H1 (cell line): ENCODE measurements around the gene FBXL17. TPM values are rescaled to one million over a fixed set of nuclear protein-coding genes. Genes with fewer than 3 reads are reported as not detected.

Experiments
- CTCF ChIA-PET: fragments of 300-600 bp; sonication (Branson Sonifier 250); formaldehyde crosslinking; loops from one replicate; lab custom pipeline; 2021; ENCODE audit not compliant: partially characterized antibody; lab: Charles Lee
- POLR2A ChIA-PET: fragments of 300-600 bp; sonication (Branson Sonifier 250); formaldehyde crosslinking; loops from one replicate; lab custom pipeline; 2021; ENCODE audit warnings: inconsistent platforms; ENCODE audit not compliant: partially characterized antibody; lab: Charles Lee
- DNase-seq, 2 experiments: peaks; one replicate each; pipeline versions ENCODE4 v3.0.0 to v3.0.0-alpha.2; 2010 to 2022; ENCODE audit warnings: low spot score in 2 of 2, low read depth in 1 of 2, mixed read lengths in 1 of 2
- FAIRE-seq: peaks from 2 replicates; lab custom pipeline; 2011; peaks lifted over from hg19 to GRCh38; lab: Jason Lieb, UNC
- H2AFZ ChIP-seq: 2 replicates; pipeline ENCODE4 v1.8.1; 2012; ENCODE audit warnings: low read length, inconsistent platforms
- H2AK5ac ChIP-seq: 2 replicates; pipeline ENCODE4 v1.6.1; 2013; ENCODE audit warnings: low read depth, low read length
- H2BK120ac ChIP-seq: replicated peaks from 2 replicates; pipeline ENCODE3; 2013; ENCODE audit warnings: low read depth, low read length, inconsistent platforms
- H2BK12ac ChIP-seq: 2 replicates; pipeline ENCODE4 v1.6.1; 2013; ENCODE audit warnings: low read depth, low read length
- H2BK15ac ChIP-seq: 2 replicates; pipeline ENCODE4 v1.6.1; 2013; ENCODE audit warnings: low read length
- H2BK20ac ChIP-seq: 2 replicates; pipeline ENCODE4 v1.6.1; 2013; ENCODE audit warnings: low read length
- H2BK5ac ChIP-seq: 2 replicates; pipeline ENCODE4 v1.6.1; 2013; ENCODE audit warnings: low read depth, low read length
- H3K14ac ChIP-seq: 2 replicates; pipeline ENCODE4 v1.6.1; 2013; ENCODE audit warnings: inconsistent platforms; ENCODE audit not compliant: insufficient read length
- H3K18ac ChIP-seq: 2 replicates; pipeline ENCODE4 v1.6.1; 2013; ENCODE audit warnings: low read length; ENCODE audit errors: extremely low read depth
- H3K23ac ChIP-seq: 2 replicates; pipeline ENCODE4 v1.6.1; 2013; ENCODE audit warnings: inconsistent platforms; ENCODE audit not compliant: insufficient read length
- H3K23me2 ChIP-seq: 2 replicates; pipeline ENCODE4 v1.6.1; 2013; ENCODE audit warnings: low read depth, low read length
- H3K27ac ChIP-seq: 2 replicates; pipeline ENCODE4 v1.6.1; 2011; ENCODE audit warnings: low read depth, low read length, inconsistent platforms
- H3K27me3 ChIP-seq, 4 experiments: replicated peaks in 1 of 4; 1 replicate in 1 of 4; 2 replicates in 3 of 4; pipeline versions ENCODE4 v1.6.1 to v1.8.1; 2011 to 2013; ENCODE audit warnings: low read length in 3 of 4, mild to moderate bottlenecking in 3 of 4, inconsistent platforms in 2 of 4, mixed read lengths in 2 of 4, moderate library complexity in 1 of 4; ENCODE audit not compliant: control insufficient read depth in 3 of 4, insufficient read depth in 3 of 4; ENCODE audit errors: extremely low read depth in 1 of 4
- H3K36me3 ChIP-seq, 4 experiments: 2 replicates each; pipeline versions ENCODE4 v1.6.1 to v1.8.1; 2011 to 2013; ENCODE audit warnings: mild to moderate bottlenecking in 4 of 4, low read length in 3 of 4, moderate library complexity in 2 of 4, control low read depth in 1 of 4, inconsistent platforms in 1 of 4; ENCODE audit not compliant: insufficient read depth in 4 of 4, control insufficient read depth in 2 of 4
- H3K4ac ChIP-seq: replicated peaks from 2 replicates; pipeline ENCODE3; 2013; ENCODE audit warnings: low read length, low read depth, mixed read lengths, inconsistent platforms; ENCODE audit not compliant: insufficient read length
- H3K4me1 ChIP-seq, 4 experiments: replicated peaks in 1 of 4; 1 replicate in 1 of 4; 2 replicates in 3 of 4; pipeline versions ENCODE4 v1.6.1 to v1.8.1; 2011 to 2013; ENCODE audit warnings: low read length in 3 of 4, inconsistent platforms in 2 of 4, mixed read lengths in 1 of 4; ENCODE audit not compliant: insufficient read depth in 4 of 4, control insufficient read depth in 3 of 4
- H3K4me2 ChIP-seq, 2 experiments: 2 replicates each; pipeline versions ENCODE4 v1.6.1 to v1.8.1; 2011 to 2013; ENCODE audit warnings: low read depth in 2 of 2, low read length in 2 of 2, control low read depth in 1 of 2, inconsistent platforms in 1 of 2, mild to moderate bottlenecking in 1 of 2; ENCODE audit not compliant: insufficient read depth in 1 of 2
- H3K4me3 ChIP-seq, 4 experiments: fragments of 200-600, 300-600 bp in 1 of 4; sonication (generic), shearing (Covaris generic), sonication (Bioruptor Twin) in 1 of 4; 2 replicates each; pipeline versions ENCODE4 v1.5.1 to v1.8.1; 2011 to 2016; ENCODE audit warnings: low read length in 4 of 4, low read depth in 3 of 4, control low read depth in 2 of 4, inconsistent platforms in 2 of 4, mild to moderate bottlenecking in 2 of 4, mixed read lengths in 1 of 4, moderate library complexity in 1 of 4; ENCODE audit not compliant: insufficient read depth in 2 of 4; ENCODE audit errors: extremely low read depth in 1 of 4
- H3K56ac ChIP-seq: replicated peaks from 2 replicates; pipeline ENCODE3; 2013; ENCODE audit warnings: low read depth, mild to moderate bottlenecking, mixed read lengths, low read length, inconsistent platforms; ENCODE audit not compliant: insufficient read length
- H3K79me1 ChIP-seq: 2 replicates; pipeline ENCODE4 v1.6.1; 2013; ENCODE audit warnings: low read depth, low read length, control low read depth
- H3K79me2 ChIP-seq, 2 experiments: 2 replicates each; pipeline versions ENCODE4 v1.6.1 to v1.8.1; 2012 to 2013; ENCODE audit warnings: low read length in 2 of 2, mild to moderate bottlenecking in 2 of 2, inconsistent platforms in 1 of 2; ENCODE audit not compliant: insufficient read depth in 2 of 2, control insufficient read depth in 1 of 2
- H3K9ac ChIP-seq, 4 experiments: replicated peaks in 1 of 4; 1 replicate in 1 of 4; 2 replicates in 3 of 4; pipeline versions ENCODE4 v1.6.1 to v1.8.1; 2011 to 2013; ENCODE audit warnings: low read depth in 3 of 4, low read length in 3 of 4, control low read depth in 2 of 4, mild to moderate bottlenecking in 2 of 4, moderate library complexity in 2 of 4, inconsistent platforms in 1 of 4; ENCODE audit errors: extremely low read depth in 1 of 4
- H3K9me3 ChIP-seq, 2 experiments: 2 replicates each; pipeline versions ENCODE4 v1.6.1 to v1.8.1; 2012 to 2013; ENCODE audit warnings: mild to moderate bottlenecking in 2 of 2, moderate library complexity in 2 of 2, control low read depth in 1 of 2, inconsistent platforms in 1 of 2, low read depth in 1 of 2, low read length in 1 of 2, mixed read lengths in 1 of 2; ENCODE audit not compliant: insufficient read depth in 2 of 2
- H4K20me1 ChIP-seq, 2 experiments: replicated peaks in 1 of 2; 2 replicates each; pipeline versions ENCODE3 to v1.8.1; 2011 to 2013; ENCODE audit warnings: inconsistent platforms in 2 of 2, low read length in 2 of 2, mild to moderate bottlenecking in 1 of 2; ENCODE audit not compliant: insufficient read depth in 2 of 2, control insufficient read depth in 1 of 2
- H4K5ac ChIP-seq: 2 replicates; pipeline ENCODE4 v1.6.1; 2013; ENCODE audit warnings: low read length, low read depth, mixed read lengths, inconsistent platforms; ENCODE audit not compliant: insufficient read length
- H4K8ac ChIP-seq: 2 replicates; pipeline ENCODE4 v1.8.0; 2013; ENCODE audit warnings: mild to moderate bottlenecking, moderate library complexity, low read length, inconsistent platforms; ENCODE audit not compliant: insufficient read depth; ENCODE audit errors: extremely low read depth
- H4K91ac ChIP-seq: replicated peaks from 2 replicates; pipeline ENCODE3; 2013; ENCODE audit warnings: low read length, mixed read lengths, inconsistent platforms; ENCODE audit not compliant: insufficient read length
- WGBS, 2 experiments: shearing (Covaris generic) in 1 of 2; methylation state at CpG; one replicate each; pipeline versions ENCODE4 v1.1.6 to v1.1.7; 2013 to 2015; ENCODE audit warnings: low lambda C conversion rate in 2 of 2, mixed read lengths in 2 of 2, inconsistent platforms in 1 of 2, low coverage in 1 of 2, missing lambda C conversion rate in 1 of 2; ENCODE audit not compliant: insufficient replicate concordance in 2 of 2, insufficient coverage in 1 of 2, insufficient read length in 1 of 2; ENCODE audit errors: extremely low coverage in 1 of 2, missing lambda C conversion rate in 1 of 2; 5-methylcytosine and 5-hydroxymethylcytosine counted together
- polyA plus RNA-seq, 7 experiments: library from polyadenylated mRNA; depleted of rRNA in 3 of 7; stranded (reverse) in 5 of 7; unstranded in 2 of 7; fragments of >200 nt in 5 of 7; fragments of 200-250 nt in 2 of 7; gene quantifications; 1 replicate in 5 of 7; 2 replicates in 1 of 7; 4 replicates in 1 of 7; pipeline versions ENCODE4 v1.2.1 to v1.2.3, GENCODE V29; 2011 to 2013; ENCODE audit warnings: missing spikeins in 2 of 7, mixed read lengths in 2 of 7
- total RNA-seq: library from RNA; stranded (reverse); fragmentation: NEBNext Ultra II Directional; extraction: Animal tissue kit (Norgen Biotek cat#: 25700); gene quantifications from 2 replicates; pipeline ENCODE4 v1.2.1, GENCODE V29; 2021

FBXL17 gene
- total and polyA plus RNA-seq, 2 of the 8 experiments (the other 6 are each of a cell fraction or from before 2014, with no cell fraction given) = 0.35 to 4.3 TPM

- H2BK12ac ChIP-seq = no peak overlapping the region
- H3K9me3 ChIP-seq = peaks cover 0 to 2% of the 10 kb centered on the region in 2 experiments; a peak in 1 of 4 replicates
- no peak overlapping the region for H2BK20ac ChIP-seq
- ChIA-PET POLR2A (no interaction called here), CTCF (interaction anchor here (0.9 kb wide), 1 partner anchor 109 kb away, joined by 3 read pairs; no protein-coding TSS in a partner anchor)
- H2AFZ ChIP-seq = no peak overlapping the region
- no peak overlapping the region for H4K91ac ChIP-seq
- no peak overlapping the region for H2BK120ac ChIP-seq
- peaks cover 0 to 2% (median 0%) of the 10 kb centered on the region in 4 experiments; a peak in 1 of 7 replicates for H3K27me3 ChIP-seq
- no peak overlapping the region for H3K4ac ChIP-seq
- WGBS, 2 experiments = 62% methylated on average over 8 of the region's 8 CpGs; no CpG with 5 or more reads in 1 of the 2 experiments
- no peak overlapping the region for H3K14ac ChIP-seq
- H3K79me1 ChIP-seq = no peaks in the 10 kb centered on the region
- FAIRE-seq (no peak), DNase-seq (no peak)
- no peak overlapping the region for H3K9ac ChIP-seq
- no peak overlapping the region for H4K8ac ChIP-seq
- no peaks in the 10 kb centered on the region for H4K20me1 ChIP-seq
- H2BK5ac ChIP-seq = no peak overlapping the region
- H3K18ac ChIP-seq = no peak overlapping the region
- peaks cover 6% of the 10 kb centered on the region for H3K23me2 ChIP-seq
- no peak overlapping the region for H3K23ac ChIP-seq
- H2BK15ac ChIP-seq = no peak overlapping the region
- peak overlapping the region; percentile 65 to 98 (median 78) for H3K4me3 ChIP-seq
- peak overlapping the region; percentile 67 to 99 for H3K4me2 ChIP-seq
- H4K5ac ChIP-seq = no peak overlapping the region
- H2AK5ac ChIP-seq = no peak overlapping the region
- H3K56ac ChIP-seq = no peak overlapping the region
- H3K27ac ChIP-seq = no peak overlapping the region
- peaks cover 0 to 9% (median 3%) of the 10 kb centered on the region in 4 experiments; a peak in 3 of 7 replicates for H3K4me1 ChIP-seq
- H3K36me3 ChIP-seq = no peaks in the 10 kb centered on the region
- H3K79me2 ChIP-seq = peaks cover 3 to 20% of the 10 kb centered on the region in 2 experiments; a peak in 2 of 4 replicates
These were observed 2.0 kb downstream of the FBXL17 start for GRCh38 chr5:108379722-108380530.
